HG02759 (cell line): ENCODE results near the gene ARAP2.
A peak's percentile ranks its signal among the peaks of the same experiment; 100 is the strongest.

Experiments
- ATAC-seq: cut with Tn5 transposase; IDR thresholded peaks from one replicate; pipeline ENCODE4 v1.9.1; 2021; ENCODE audit warnings: mild to moderate bottlenecking, moderate library complexity; ENCODE audit not compliant: unreplicated experiment

ARAP2 gene

GRCh38 chr4:36267486-36268268 lies 23.4 kb upstream of the ARAP2 start:
- ATAC-seq = no peak

- ATAC-seq = no peak
Measured at GRCh38 chr4:36264207-36264826, 20.0 kb upstream of the ARAP2 start.

GRCh38 chr4:36260731-36261130 lies 16.4 kb upstream of the ARAP2 start:
- no peak for ATAC-seq

- ATAC-seq = peak; percentile 71
Measured at GRCh38 chr4:36256398-36256891, 12.1 kb upstream of the ARAP2 start.

GRCh38 chr4:36255577-36255976 lies 11.3 kb upstream of the ARAP2 start:
- ATAC-seq = peak; percentile 71

GRCh38 chr4:36254371-36254770 lies 10.1 kb upstream of the ARAP2 start:
- no peak for ATAC-seq

GRCh38 chr4:36251983-36252382 lies 7.7 kb upstream of the ARAP2 start:
- ATAC-seq = no peak

GRCh38 chr4:36249610-36250009 lies 5.3 kb upstream of the ARAP2 start:
- ATAC-seq = no peak

GRCh38 chr4:36243355-36244256 lies 708 bp downstream of the ARAP2 start:
- ATAC-seq = peak; percentile 43

GRCh38 chr4:36242629-36243354 lies 1.5 kb downstream of the ARAP2 start:
- ATAC-seq = no peak

GRCh38 chr4:36241771-36242170 lies 2.5 kb downstream of the ARAP2 start:
- peak; percentile 42 for ATAC-seq

GRCh38 chr4:36237366-36238313 lies 6.7 kb downstream of the ARAP2 start:
- no peak for ATAC-seq

- no peak for ATAC-seq
Measured at GRCh38 chr4:36236159-36236558, 8.2 kb downstream of the ARAP2 start.

- no peak for ATAC-seq
Measured at GRCh38 chr4:36235306-36235705, 9.0 kb downstream of the ARAP2 start.

- no peak for ATAC-seq
Measured at GRCh38 chr4:36233567-36234266, 10.6 kb downstream of the ARAP2 start.

- ATAC-seq = no peak
Measured at GRCh38 chr4:36230534-36230933, 13.8 kb downstream of the ARAP2 start.

- no peak for ATAC-seq
Measured at GRCh38 chr4:36227913-36228312, 16.4 kb downstream of the ARAP2 start.

GRCh38 chr4:36226430-36227227 lies 17.7 kb downstream of the ARAP2 start:
- no peak for ATAC-seq
